GM12801 (cell line): ENCODE measurements around the gene JAKMIP1.

Experiments used
- TF ChIP-seq, protein P1 (sequence below): IDR thresholded peaks from one replicate; pipeline ENCODE4 v1.5.1; 2011; ENCODE audit warnings: control low read depth; ENCODE audit not compliant: insufficient read length; ENCODE audit errors: extremely low read depth

JAKMIP1 gene

GRCh38 chr4:6147441-6147840 lies 52.9 kb downstream of the JAKMIP1 start:
- TF ChIP-seq, protein P1, sequence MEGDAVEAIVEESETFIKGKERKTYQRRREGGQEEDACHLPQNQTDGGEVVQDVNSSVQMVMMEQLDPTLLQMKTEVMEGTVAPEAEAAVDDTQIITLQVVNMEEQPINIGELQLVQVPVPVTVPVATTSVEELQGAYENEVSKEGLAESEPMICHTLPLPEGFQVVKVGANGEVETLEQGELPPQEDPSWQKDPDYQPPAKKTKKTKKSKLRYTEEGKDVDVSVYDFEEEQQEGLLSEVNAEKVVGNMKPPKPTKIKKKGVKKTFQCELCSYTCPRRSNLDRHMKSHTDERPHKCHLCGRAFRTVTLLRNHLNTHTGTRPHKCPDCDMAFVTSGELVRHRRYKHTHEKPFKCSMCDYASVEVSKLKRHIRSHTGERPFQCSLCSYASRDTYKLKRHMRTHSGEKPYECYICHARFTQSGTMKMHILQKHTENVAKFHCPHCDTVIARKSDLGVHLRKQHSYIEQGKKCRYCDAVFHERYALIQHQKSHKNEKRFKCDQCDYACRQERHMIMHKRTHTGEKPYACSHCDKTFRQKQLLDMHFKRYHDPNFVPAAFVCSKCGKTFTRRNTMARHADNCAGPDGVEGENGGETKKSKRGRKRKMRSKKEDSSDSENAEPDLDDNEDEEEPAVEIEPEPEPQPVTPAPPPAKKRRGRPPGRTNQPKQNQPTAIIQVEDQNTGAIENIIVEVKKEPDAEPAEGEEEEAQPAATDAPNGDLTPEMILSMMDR = no peak

DNA sequence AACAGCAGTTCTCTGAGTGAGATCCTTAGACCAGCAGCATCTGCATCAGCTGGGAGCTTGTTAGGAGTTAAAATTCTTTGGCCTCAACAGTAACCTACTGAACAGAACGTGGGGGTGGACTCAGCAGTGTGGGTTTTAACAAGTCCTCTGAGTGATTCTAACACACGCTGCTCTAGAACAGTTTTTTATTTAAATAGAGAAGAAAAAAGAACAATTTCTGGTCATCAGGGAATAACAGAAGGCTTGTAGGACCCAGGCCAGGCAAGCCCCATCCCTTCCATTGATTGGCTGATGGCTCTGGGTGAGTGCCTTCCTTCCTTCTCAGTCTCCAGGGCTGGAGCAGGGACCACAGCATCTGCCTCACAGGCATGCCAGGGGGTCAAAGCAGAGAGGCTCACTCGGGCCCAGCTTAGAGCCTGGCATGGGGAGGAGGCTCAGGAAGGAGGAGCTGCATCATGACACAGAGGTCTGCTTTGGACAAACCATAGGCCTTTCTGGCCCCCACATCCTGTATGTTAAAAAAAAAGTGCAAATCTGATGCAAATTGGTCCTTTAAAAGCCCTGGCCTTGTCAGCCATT lies 56.7 kb downstream of the JAKMIP1 start:
- TF ChIP-seq, protein P1 = no peak

GRCh38 chr4:6142935-6143602 lies 57.3 kb downstream of the JAKMIP1 start:
- TF ChIP-seq, protein P1 = no peak

- TF ChIP-seq, protein P1 = no peak
These were observed 57.8 kb downstream of the JAKMIP1 start for GRCh38 chr4:6142511-6142910.

DNA sequence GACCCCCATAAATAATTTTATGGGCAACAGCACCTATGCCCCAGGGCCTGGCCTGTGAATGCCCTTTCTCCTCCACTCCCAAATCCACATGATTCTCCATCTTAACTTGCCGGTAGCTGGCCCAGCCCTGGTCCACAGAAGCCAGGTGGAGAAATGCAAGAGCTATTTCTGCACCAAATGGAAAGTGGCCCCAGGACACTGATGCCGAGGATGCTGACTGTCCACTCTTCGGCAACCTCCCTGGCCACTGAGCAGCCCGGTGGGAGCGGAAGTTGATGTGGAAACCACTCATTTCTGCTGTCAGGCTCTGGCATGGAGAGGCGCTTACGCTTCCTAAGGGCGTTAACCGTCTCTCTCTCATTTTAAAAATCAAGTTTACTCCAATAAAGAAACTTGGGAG lies 58.8 kb downstream of the JAKMIP1 start:
- TF ChIP-seq, protein P1 = no peak

DNA sequence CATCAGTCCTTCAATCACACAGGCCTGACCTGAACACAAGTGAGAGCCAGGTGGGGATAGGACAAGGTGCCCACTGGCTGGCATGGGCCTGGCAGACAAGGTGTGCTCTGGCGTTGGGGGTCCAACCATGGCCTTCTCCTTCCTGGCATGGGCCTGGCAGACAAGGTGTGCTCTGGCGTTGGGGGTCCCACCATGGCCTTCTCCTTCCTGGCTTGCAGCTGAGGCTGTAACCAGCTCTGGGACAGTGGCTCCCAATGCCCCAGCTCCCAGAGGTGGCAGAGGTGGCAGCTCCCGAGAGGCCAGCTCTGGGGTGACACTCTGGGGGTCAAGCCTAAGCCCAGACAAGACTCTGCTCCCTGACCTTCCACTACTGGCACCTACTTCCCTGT lies 62.6 kb downstream of the JAKMIP1 start:
- TF ChIP-seq, protein P1 = no peak

GRCh38 chr4:6137027-6137746 lies 63.2 kb downstream of the JAKMIP1 start:
- TF ChIP-seq, protein P1 = no peak
